ENCODE measurements around the gene JMJD8.
A peak's percentile ranks its signal among the peaks of the same experiment; 100 is the strongest.

JMJD8 gene

DNA sequence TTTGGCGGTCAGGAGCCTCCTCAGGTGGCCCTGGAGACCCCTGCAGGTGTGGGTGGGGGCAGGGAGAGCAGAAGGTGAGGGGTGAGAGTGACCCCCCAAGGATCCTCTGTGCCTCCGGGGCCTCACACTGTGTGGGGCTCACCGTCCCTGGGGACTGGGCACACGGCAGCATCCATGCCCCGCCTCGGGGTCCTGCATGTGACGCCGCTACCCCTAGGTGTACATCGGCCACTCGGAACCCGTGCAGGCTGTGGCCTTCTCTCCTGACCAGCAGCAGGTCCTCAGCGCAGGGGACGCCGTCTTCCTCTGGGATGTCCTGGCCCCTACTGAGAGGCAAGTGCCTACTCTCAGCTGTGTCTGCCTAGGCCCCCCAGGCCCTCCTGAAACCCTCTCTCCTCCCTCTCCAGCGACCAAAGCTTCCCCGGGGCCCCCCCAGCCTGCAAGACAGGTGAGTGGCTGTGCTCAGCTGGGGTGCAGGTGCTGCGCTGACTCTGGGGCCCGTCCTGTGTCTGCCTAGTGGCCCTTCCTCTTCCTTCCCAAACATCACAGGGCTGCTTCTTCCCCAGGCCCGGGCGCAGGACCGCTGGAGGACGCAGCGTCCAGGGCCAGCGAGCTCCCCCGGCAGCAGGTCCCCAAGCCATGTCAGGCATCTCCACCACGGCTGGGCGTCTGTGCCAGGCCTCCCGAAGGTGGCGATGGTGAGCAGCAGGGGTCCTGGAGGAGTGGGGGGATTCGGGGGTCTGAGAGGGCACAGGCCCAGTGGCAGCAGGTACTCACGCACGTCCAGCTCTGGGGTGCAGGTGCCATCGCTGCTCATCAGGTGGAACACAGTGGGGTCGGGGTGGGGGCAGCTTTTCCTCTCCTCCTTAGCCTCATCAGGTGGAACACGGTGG is 25.2 kb downstream of the JMJD8 start:
- no peak for DNase-seq

DNA sequence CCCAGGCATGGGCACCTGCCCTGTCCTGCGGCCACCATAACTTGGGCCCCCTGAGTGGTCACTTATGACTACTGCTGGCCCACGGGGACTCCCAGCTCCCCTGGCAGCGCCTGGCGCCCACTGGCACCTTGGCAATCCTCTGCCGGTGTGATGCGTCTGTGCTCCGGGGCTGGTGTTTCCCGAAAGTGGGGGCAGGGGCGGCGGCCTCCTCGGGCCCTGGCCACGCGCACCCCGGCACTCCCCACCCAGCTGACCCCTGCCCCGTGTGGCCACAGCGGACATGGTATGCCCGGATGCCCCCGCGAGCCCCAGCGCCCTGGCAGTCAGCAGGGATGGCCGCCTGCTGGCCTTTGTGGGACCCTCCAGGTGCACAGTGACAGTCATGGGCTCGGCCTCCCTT is 26.6 kb downstream of the JMJD8 start:
- DNase-seq = no peak

DNA sequence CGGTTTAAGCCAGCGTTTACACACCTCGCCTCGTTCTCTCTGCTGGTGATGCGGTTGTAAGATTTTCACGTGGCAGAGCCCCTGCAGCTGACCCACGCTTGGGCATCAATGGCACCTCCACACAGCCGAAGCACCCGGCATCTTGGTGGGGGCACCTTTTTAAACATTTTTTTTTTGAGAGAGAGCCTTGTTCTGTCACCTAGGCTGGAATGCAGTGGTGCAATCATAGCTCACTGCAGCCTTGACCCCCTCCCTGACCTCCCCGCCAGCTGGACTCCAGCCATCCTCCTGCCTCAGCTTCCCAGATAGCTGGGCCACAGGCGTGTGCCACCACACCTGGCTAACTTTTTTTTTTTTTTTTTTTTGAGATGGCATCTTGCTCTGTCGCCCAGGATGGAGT is 30.1 kb downstream of the JMJD8 start:
- DNase-seq = no peak

DNA sequence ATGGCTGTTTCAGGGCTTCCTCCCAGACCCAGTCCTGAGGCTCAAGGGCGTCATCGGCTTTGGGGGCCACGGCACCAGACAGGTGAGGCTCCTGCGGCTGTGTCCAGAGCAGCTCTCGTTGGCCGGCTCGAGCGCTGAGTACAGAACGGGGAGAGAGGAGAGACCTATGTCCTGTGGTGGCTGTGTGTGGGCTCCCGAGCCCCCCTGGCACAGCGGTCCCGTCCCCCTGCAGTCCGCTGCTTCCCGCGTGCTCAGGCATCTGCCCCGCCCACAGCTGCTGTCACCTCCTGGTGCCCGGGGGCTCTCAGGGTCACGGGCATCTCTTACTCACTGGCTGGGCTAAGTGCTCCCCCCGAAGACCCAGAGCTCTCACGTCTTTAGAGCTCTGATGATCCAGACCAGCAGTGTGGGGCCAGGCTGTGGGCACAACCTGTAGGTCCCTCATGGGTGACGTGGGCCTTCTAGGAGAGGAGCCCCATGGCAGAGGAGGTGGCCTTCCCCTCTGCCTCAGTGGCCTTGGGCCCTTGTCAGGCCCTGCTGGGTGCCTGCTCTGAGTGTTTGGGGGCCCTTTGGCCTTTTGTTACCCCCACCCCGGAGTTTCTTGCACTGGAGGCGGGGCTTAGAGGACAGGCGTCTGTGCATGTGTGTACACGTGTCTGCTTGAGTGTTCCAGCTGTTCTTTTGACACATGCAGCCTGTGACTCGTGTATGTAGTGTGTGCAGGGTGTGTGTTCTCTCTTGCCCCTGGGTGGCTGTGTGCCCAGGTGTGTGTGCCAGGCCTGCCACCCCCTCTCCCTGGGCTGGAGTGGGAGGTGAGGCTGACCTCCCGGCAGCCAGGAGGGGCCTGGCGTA is 31.5 kb downstream of the JMJD8 start:
- no peak for DNase-seq

DNA sequence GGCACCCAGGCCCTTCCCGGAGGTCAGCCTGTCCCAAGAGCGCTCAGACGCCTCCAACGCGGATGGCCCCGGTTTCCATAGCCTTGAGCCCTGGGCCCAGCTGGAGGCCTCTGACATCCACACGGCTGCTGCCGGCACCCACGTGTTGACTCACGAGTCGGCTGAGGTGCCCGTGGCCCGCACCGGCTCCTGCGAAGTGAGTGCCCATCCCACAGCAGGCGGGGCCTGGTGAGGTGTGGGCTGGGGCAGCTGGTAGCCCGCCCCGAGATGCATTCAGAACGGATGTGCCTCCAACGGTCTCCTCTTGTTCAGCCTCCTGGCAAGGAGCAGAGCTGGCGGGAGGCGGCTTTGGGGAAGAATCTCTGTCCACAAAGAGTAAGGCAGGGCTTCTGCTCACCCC is 32.3 kb downstream of the JMJD8 start:
- DNase-seq = no peak

DNA sequence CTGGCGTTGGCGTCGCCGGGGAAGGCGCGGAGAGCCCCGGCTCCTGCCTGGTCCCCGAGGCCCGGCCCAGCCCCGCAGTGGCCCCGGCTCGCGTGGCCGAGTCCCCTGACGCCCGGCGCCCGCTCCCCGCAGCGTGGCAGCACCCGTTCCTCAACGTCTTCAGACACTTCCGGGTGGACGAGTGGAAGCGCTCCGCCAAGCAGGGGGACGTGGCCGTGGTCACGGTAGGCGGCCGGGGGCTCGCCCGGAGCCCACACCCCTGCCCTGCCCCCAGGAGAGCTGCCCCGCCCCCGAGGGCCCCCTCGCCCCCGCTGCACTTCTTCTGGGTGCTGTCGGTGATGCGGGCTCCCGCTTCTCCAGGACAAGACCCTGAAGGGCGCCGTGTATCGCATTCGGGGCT is 34.5 kb downstream of the JMJD8 start:
- no peak for DNase-seq

DNA sequence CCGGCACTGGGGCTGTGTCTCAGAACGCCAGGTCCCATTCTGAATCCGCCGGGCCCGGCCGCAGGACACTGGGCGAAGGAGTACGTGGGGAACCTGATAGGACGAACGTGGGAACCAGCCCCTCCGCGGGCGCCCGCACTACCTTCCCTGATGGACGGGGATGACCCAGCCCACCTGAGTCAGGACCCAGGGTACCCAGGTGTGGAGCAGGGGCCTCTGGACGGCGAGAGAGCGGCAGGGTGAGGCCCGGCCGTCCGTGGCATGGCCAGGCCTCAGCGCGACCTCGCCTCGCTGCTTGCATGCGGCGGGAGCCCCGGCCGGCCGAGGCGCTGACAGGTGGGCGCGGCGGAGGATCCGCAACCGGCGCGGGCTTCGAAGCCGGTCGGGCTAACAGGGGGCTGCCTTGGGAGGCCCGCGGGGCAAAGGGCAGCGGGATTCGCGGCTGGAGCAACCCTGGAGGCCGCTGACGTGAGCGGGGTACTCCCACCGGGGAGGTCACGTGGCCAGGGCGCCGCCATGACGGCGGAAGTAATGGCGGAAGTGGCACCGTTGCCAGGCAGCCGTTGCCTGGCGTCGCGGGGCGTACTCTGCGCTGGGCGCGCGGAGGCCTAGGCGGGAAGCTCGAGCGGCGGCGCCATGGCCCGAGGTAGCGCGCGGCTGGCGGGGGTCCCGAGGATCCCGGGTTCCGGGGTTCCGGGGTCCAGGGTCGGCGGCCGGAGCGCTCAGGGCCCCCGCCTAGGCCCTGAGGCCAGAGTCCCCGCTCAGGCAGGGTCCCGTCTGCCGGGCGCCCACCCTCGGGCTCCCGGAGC is 35.1 kb downstream of the JMJD8 start, which contains the start of gene WDR90:
TSS of gene WDR90 (plus strand) at position 585 of the 809 bp plus-strand sequence. CDS start at position 637, 52 bp downstream.
- DNase-seq = peak; percentile 89 to 92

DNA sequence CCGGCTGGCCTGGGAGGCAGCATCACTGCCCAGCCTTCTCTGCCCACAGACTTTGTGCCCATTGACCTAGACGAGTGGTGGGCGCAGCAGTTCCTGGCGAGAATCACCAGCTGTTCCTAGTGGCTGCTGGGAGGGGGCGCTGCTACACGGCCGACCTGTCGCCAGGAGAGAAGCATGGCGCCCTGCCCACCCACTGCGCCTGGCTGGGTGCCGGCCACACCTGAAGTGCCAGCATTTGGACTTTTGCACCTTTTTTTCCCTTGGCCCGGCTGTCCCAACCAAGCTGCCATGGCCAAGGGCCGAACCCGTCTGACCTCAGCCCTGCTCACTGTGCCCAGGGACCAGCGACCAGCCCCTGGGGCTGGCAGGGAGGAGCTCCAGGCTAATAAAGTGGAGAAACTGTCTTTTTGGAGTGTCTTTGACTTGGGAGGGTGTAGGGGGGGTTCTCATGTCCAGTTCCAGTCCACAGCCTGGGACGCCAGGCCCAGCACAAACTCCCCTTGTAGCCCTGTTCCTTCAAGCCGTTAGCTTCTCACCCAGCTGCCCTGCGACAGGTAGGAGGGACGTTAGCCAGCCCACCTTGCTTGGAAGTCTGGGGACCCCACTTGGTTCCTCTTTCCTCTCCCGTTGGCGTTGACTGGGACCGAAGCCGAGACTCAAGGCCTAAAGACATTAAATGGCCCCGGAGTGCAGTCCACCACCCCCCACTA is 35.9 kb downstream of the JMJD8 start:
- DNase-seq = peak; percentile 44 to 45

DNA sequence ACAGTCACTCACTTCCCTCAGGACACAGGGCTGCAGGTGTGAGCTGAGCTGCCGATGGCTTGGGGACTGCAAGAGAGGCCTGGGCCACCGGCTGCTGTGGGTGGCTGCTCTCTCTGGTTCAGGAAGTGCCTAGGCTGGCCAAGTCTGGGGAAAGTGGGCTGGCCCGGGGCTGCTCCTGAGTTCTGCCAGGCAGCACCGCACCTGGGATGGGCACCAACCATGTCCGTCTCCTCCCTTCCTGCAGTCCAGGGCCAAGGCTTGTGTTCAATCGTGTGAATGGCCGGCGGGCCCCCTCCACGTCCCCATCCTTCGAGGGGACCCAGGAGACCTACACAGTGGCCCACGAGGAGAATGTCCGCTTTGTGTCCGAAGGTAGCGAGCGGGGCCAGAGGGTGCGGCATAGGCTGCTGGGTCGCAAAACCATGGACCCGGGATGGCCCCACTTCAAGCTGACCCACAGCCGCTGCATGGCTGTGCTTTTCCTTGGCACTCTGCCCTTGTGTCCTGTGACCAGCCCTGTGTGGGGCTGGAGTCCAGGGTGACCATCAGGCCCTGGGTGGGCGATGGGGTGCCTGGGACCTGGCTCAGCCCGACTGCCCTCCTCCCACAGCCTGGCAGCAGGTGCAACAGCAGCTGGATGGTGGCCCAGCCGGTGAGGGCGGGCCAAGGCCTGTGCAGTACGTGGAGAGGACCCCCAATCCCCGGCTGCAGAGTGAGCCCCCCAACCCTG is 36.8 kb downstream of the JMJD8 start:
- no peak for DNase-seq

DNA sequence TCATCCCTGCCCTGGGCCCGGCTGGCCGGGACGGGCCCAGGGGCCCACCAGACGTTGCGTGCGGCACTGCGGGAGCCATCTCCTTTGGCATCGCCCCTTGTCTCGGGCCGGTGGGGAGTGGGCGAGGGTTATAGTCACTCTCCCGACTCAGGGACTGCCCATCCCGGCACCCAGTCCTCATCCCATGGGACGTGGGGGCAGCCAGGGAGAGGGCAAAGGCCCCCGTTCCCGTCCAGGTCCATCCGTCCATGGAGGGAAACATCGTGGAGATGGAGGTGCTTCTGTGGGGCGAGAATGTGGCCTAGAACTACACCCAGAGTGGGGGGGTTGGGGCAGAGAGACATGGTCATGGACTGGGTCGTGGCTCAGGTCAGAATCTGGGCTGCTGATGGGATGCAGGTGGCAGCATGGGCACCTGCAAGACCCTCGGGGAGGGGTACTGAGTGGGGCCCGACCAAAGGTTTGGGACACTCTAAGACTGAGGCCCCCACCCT is 37.4 kb downstream of the JMJD8 start:
- no peak for DNase-seq

DNA sequence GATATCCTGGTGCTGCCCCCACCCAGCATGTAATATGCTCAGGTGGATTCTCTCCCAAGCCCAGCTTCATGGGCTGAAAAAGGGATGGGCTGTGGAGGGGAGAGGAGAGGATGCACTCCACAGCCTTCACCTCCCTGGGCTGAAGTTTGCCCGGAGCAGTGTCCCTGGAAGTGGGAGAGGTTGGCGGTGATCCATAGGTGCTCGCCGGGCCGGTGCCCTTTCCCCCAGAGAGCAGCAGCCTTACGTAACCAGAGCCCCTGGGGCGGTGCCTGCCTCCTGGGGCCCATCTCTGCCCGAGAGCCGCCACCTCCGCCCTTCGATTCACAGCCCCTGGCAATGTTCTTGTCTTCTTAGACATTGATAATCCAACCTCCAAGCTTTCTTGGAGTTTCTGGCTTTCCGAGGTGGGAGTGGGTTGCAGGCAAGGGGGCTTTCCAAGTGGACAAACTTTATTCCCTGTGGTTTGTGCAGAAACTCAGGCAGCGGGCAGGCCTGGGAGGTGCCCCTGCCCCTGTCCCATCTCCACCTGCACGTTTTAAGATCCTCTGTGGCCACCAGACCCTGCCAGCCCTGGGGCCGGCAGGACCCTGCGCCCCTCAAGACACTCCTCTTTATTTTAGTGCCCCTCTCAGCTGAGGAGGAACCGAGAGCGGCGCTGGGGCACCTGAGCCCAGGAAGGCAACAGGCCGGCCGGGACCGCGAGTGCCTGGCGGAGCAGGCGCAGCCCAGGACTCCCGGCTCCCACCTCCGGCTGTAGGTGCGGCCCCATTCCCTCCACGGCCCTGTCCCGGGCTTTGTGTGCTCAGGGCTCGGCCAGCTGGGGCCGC is 38.1 kb downstream of the JMJD8 start:
- DNase-seq = no peak

DNA sequence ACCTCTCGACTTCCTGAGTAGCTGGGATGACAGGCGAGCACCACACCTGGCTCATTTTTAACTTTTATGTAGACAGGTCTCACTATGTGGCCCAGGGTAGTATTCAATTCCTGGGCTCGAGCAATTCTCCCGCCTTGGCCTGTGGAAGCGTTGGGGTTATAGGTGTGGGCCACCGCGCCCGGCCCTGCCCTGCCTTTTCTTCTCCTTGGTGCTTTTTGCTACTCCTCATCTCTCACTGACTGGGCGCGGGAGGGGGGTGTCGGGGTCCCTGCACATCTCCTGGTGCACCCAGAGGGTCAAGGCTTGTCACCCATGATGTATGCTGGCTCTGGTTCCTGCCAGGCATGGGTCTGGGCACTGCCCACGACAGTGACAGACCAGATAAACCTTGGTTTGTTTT is 39.6 kb downstream of the JMJD8 start:
- no peak for DNase-seq

DNA sequence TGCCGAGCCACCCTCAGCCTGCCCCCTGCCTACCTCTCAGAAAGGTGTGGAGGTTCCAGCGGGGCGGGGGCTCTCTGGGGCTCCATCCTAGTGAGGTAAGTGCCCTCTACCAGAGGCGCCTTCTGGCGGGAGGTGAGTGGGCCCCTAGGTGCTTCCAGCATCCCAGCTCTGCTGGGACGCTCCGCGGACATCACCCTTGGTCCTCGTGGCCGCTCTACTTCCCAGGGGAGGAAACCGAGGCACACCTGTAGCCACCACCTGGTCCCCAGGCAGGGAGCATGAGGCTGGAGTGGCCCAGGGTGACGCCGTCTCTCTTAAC is 41.1 kb downstream of the JMJD8 start:
- no peak for DNase-seq

DNA sequence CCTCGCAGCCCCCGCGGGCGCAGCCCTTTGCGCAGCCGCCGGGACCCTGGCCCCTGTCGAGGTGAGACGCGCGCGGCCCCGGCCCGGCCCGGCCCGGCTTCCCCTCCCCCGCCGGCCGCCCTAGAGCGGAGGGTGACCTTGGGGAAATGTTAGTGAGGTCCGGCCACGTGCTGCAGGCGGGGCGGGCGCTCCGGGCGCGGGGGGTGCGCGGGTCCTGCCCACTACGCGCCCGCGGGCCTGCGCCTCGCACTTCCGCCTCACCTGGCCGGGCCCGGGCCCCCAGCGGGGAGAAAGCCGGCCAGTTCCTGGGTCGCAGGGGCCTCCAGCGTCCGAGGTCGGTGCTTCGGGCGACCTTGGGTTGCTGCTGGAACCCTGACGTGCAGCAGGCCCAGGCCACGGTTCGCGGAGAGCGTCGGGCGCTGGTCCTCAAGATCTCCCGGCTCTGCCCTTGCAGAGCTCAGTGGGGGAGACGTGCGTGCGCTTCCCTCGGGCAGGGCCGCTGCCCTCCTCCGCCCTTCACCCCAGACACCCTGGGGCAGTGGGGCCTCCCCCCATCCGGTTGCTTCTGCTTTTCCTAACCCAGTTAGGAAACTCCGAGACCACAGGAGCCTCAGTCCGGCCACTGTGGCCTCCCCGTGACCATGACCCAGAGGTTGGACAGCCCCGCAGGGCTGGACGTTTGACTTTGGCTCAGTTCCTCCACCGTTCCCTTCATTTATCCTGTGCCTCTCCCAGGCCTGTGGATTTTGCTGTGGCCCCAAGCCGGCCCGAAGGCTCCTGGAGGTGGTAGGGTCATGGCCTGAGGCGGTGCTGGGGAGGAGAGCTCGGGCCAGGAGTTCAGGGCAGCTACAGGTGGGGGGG is 41.7 kb downstream of the JMJD8 start:
- peak; percentile 92 to 95 for DNase-seq

DNA sequence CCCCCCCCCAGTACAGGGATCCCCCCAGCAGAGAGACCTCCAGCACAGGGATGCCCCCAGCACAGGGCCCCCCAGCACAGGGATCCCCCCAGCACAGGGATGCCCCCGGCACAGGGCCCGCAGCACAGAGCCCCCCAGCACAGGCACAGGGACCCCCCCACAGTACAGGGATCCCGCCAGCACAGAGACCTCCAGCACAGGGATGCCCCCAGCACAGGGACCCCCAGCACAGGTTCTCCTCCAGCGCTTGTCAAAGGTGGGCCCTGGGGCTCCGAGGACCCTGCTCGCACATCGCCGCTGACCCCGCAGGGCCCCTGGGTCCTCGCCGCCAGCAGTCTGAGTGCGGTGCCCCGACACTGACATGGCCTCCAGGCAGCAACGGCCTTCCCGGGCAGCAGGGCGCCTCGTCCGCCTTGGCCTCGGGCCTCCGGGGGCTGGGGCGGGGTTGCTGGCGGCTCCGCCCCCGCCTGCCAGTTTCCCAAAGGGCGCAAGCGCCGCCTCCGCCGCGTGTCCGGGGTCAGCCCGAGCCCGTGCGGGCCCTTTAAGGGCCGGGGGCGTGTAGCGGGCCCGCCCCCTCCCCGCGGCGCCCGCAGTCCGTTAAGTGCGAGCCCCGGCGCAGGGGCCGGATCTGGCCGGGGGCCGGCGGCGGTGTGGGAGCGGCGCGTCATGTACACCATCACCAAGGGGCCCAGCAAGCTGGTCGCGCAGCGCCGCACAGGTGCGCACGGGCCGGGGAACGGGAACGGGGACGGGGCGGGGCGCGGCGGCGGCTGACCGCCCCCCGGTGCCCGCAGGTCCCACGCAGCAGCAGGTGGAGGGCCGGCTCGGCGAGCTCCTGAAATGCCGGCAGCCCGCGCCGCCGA is 42.6 kb downstream of the JMJD8 start, which contains the start of gene MCRIP2:
TSS of gene MCRIP2 (plus strand) at position 503 of the 863 bp plus-strand sequence. CDS start at position 667, 164 bp downstream.
- peak; percentile 83 to 90 for DNase-seq

DNA sequence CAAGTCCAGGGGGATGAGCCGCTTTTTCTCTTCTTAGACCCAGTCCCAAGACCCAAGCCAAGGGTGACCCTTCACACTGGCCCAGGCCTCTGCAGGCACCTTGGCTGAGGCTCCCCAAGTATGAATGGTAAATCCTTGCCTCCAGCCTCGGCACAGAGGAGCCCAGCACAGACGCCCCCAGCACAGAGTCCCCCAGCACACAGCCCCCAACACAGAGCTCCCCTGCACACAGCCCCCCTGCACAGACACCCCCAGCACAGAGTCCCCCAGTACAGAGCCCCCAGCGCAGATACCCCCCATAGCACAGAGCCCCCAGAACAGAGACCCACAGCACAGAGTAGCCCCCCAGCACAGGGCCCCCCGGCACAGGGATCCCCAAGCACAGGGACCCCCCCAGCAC is 43.5 kb downstream of the JMJD8 start:
- DNase-seq = no peak

DNA sequence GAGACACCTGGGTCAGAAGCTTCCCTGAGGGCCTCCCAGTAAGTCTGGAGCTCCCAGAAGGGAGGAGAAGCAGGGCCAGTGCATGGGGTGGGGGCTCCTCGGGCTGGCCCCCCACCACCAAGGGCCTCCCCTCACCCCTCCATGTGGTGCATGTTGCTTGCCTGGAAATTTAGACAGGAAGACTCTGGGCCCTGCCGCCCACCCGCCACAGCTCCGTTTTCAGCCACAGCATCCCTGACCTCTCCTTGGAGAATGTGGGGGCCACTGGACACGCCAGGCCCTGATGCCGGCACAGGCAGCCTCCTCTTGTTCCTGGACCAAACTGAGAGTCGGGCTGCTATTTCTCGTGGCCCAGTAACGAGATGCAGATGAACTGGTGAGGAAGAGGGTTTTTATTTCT is 45.3 kb downstream of the JMJD8 start:
- DNase-seq = no peak

DNA sequence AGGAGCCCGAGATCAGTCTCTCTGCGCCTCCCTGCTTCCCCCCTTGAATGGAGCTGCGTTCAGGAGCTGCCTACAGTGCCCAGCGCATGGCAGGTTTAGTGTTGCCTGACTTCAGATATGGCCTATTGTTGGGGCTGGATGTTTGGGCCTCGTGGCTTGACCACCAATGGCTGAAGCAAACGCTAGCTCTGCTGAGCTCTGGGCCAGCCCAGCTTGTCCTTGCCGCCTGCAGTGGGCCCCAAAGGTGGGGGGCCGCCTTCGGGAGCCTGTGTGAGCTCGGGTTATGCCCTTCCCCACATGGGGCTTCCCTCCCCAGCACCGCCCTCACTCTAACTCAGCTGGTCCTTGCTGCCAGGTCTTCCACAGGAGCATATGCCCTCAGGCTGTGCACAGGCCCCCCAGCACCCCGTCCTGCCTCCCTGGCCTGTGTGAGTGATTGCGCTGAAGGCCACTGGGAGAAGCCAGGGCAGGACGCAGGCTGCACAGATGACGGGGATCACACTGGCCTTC is 46.0 kb downstream of the JMJD8 start:
- DNase-seq = no peak
